ENCODE measurements around the gene TBC1D10B. TPM values are rescaled to one million over a fixed set of nuclear protein-coding genes. Genes with fewer than 3 reads are reported as not detected.
"Not testable (repeated sequence)": the region's sequence is repeated elsewhere in the genome, so short reads cannot be mapped to it uniquely, and the experiment has no call there.

The TBC1D10B gene
- total and polyA plus RNA-seq, 4 experiments from 2014 or later = 8.5 to 55.3 (median 31.6) TPM

- no peak for DNase-seq
- no peak overlapping the region for H3K27ac ChIP-seq (ENCODE audit: low read depth, low read length)
- no peaks in the 10 kb centered on the region for H3K9me3 ChIP-seq (ENCODE audit: control insufficient read depth in 1 of 2, low read length in 2 of 2)
- Mint-ChIP-seq H3K4me1 (peaks cover 9 to 34% (median 18%) of the 10 kb centered on the region in 4 donors), H3K36me3 (peaks cover 18 to 53% of the 10 kb centered on the region in 2 donors), H3K27ac (peak overlapping the region in 1 of 7 donors; percentile 74), H3K4me3 (no peak overlapping the region), H3K27me3 (no peaks in the 10 kb centered on the region), H3K9me3 (no peaks in the 10 kb centered on the region)
- peaks cover 33% of the 10 kb centered on the region for H3K36me3 ChIP-seq (ENCODE audit: insufficient read depth, low read length)
- intact Hi-C loops (cut with micrococcal nuclease) = no loop called here
- CTCF ChIA-PET (ENCODE audit: partially characterized antibody) = no interaction called here
- no peak overlapping the region for H3K4me3 ChIP-seq (ENCODE audit: low read length in 2 of 2)
- POLR2A ChIA-PET (ENCODE audit: partially characterized antibody) = interaction anchor here (1.2 kb wide), 1 partner anchor 20 kb away, joined by 4 read pairs; no protein-coding TSS in a partner anchor
- H3K4me1 ChIP-seq (ENCODE audit: insufficient read depth, low read length) = peaks cover 24% of the 10 kb centered on the region
- H3K27me3 ChIP-seq (ENCODE audit: insufficient read depth, low read length) = no peaks in the 10 kb centered on the region
These were observed 19.3 kb downstream of the TBC1D10B start for GRCh38 chr16:30351001-30351441.

- H3K27me3 ChIP-seq (ENCODE audit: insufficient read depth, low read length) = no peaks in the 10 kb centered on the region
- H3K27ac Mint-ChIP-seq = peak overlapping the region in 6 of 7 donors; percentile 18 to 87 (median 51)
- no peak overlapping the region for H3K27ac ChIP-seq (ENCODE audit: low read depth, low read length)
- POLR2A ChIA-PET (ENCODE audit: partially characterized antibody) = no interaction called here
- no peaks in the 10 kb centered on the region for H3K9me3 ChIP-seq (ENCODE audit: control insufficient read depth in 1 of 2, low read length in 2 of 2)
- peaks cover 33% of the 10 kb centered on the region for H3K36me3 ChIP-seq (ENCODE audit: insufficient read depth, low read length)
- no peaks in the 10 kb centered on the region for H3K9me3 Mint-ChIP-seq
- peaks cover 18 to 51% of the 10 kb centered on the region in 2 donors for H3K36me3 Mint-ChIP-seq
- CTCF ChIA-PET (ENCODE audit: partially characterized antibody) = interaction anchor here (1.1 kb wide), 1 partner anchor 9 kb away, joined by 3 read pairs; no protein-coding TSS in a partner anchor
- peaks cover 16% of the 10 kb centered on the region for H3K4me1 ChIP-seq (ENCODE audit: insufficient read depth, low read length)
- H3K4me3 ChIP-seq (ENCODE audit: low read length in 2 of 2) = no peak overlapping the region
- peak overlapping the region in 2 of 8 donors; percentile 11 to 16 for H3K4me3 Mint-ChIP-seq
- no peak for DNase-seq
- H3K4me1 Mint-ChIP-seq = peaks cover 7 to 27% (median 13%) of the 10 kb centered on the region in 4 donors
- intact Hi-C loops (cut with micrococcal nuclease) = no loop called here
- no peaks in the 10 kb centered on the region for H3K27me3 Mint-ChIP-seq
These were observed 20.0 kb downstream of the TBC1D10B start for GRCh38 chr16:30350134-30350871.

GRCh38 chr16:30349675-30350074 lies 20.6 kb downstream of the TBC1D10B start:
- H3K27me3 Mint-ChIP-seq = no peaks in the 10 kb centered on the region
- intact Hi-C loops (cut with micrococcal nuclease) = no loop called here
- Histone ChIP-seq H3K4me3 (ENCODE audit: low read length in 2 of 2) (no peak overlapping the region), H3K27ac (ENCODE audit: low read depth, low read length) (no peak overlapping the region), H3K9me3 (ENCODE audit: control insufficient read depth in 1 of 2, low read length in 2 of 2) (no peaks in the 10 kb centered on the region), H3K36me3 (ENCODE audit: insufficient read depth, low read length) (peaks cover 33% of the 10 kb centered on the region), H3K27me3 (ENCODE audit: insufficient read depth, low read length) (no peaks in the 10 kb centered on the region), H3K4me1 (ENCODE audit: insufficient read depth, low read length) (peaks cover 15% of the 10 kb centered on the region)
- peaks cover 4 to 23% (median 10%) of the 10 kb centered on the region in 4 donors for H3K4me1 Mint-ChIP-seq
- H3K4me3 Mint-ChIP-seq = no peak overlapping the region
- no peak for DNase-seq
- peak overlapping the region in 4 of 7 donors; percentile 15 to 71 (median 58) for H3K27ac Mint-ChIP-seq
- H3K36me3 Mint-ChIP-seq = peaks cover 18 to 46% of the 10 kb centered on the region in 2 donors
- H3K9me3 Mint-ChIP-seq = no peaks in the 10 kb centered on the region
- CTCF ChIA-PET (ENCODE audit: partially characterized antibody) = interaction anchor here (1.1 kb wide), 1 partner anchor 10 kb away, joined by 3 read pairs; no protein-coding TSS in a partner anchor
- POLR2A ChIA-PET (ENCODE audit: partially characterized antibody) = no interaction called here

GRCh38 chr16:30348929-30349328 lies 21.4 kb downstream of the TBC1D10B start:
- Mint-ChIP-seq H3K4me1 (peaks cover 1 to 16% (median 3%) of the 10 kb centered on the region in 4 donors), H3K4me3 (no peak overlapping the region), H3K27me3 (no peaks in the 10 kb centered on the region), H3K36me3 (peaks cover 13 to 40% of the 10 kb centered on the region in 2 donors), H3K27ac (peak overlapping the region in 2 of 7 donors; percentile 23 to 64), H3K9me3 (no peaks in the 10 kb centered on the region)
- ChIA-PET POLR2A (ENCODE audit: partially characterized antibody) (interaction anchor here (0.7 kb wide), 1 partner anchor 285 kb away, joined by 3 read pairs; no protein-coding TSS in a partner anchor), CTCF (ENCODE audit: partially characterized antibody) (interaction anchor here (1.1 kb wide), 1 partner anchor 11 kb away, joined by 3 read pairs; no protein-coding TSS in a partner anchor)
- H3K4me1 ChIP-seq (ENCODE audit: insufficient read depth, low read length) = peaks cover 9% of the 10 kb centered on the region
- no peaks in the 10 kb centered on the region for H3K27me3 ChIP-seq (ENCODE audit: insufficient read depth, low read length)
- no peak overlapping the region for H3K4me3 ChIP-seq (ENCODE audit: low read length in 2 of 2)
- intact Hi-C loops (cut with micrococcal nuclease) = no loop called here
- no peak overlapping the region for H3K27ac ChIP-seq (ENCODE audit: low read depth, low read length)
- no peaks in the 10 kb centered on the region for H3K9me3 ChIP-seq (ENCODE audit: control insufficient read depth in 1 of 2, low read length in 2 of 2)
- H3K36me3 ChIP-seq (ENCODE audit: insufficient read depth, low read length) = peaks cover 33% of the 10 kb centered on the region
- DNase-seq = no peak

- ChIA-PET CTCF (ENCODE audit: partially characterized antibody) (no interaction called here), POLR2A (ENCODE audit: partially characterized antibody) (interaction anchor here (0.8 kb wide), 1 partner anchor 13 kb away, joined by 4 read pairs; no protein-coding TSS in a partner anchor)
- peaks cover 29% of the 10 kb centered on the region for H3K36me3 ChIP-seq (ENCODE audit: insufficient read depth, low read length)
- H3K27ac ChIP-seq (ENCODE audit: low read depth, low read length) = no peak overlapping the region
- no peaks in the 10 kb centered on the region for H3K9me3 Mint-ChIP-seq
- no peaks in the 10 kb centered on the region for H3K27me3 ChIP-seq (ENCODE audit: insufficient read depth, low read length)
- H3K27me3 Mint-ChIP-seq = no peaks in the 10 kb centered on the region
- no peak overlapping the region for H3K27ac Mint-ChIP-seq
- H3K4me3 Mint-ChIP-seq = no peak overlapping the region
- peaks cover 1 to 11% (median 3%) of the 10 kb centered on the region in 4 donors for H3K4me1 Mint-ChIP-seq
- H3K4me3 ChIP-seq (ENCODE audit: low read length in 2 of 2) = no peak overlapping the region
- no peaks in the 10 kb centered on the region for H3K9me3 ChIP-seq (ENCODE audit: control insufficient read depth in 1 of 2, low read length in 2 of 2)
- DNase-seq = no peak
- peaks cover under 1% of the 10 kb centered on the region for H3K4me1 ChIP-seq (ENCODE audit: insufficient read depth, low read length)
- intact Hi-C loops (cut with micrococcal nuclease) = no loop called here
- H3K36me3 Mint-ChIP-seq = peaks cover 13 to 35% of the 10 kb centered on the region in 2 donors
These were observed 22.2 kb downstream of the TBC1D10B start for GRCh38 chr16:30348113-30348512.

GRCh38 chr16:30346286-30346685 lies 24.0 kb downstream of the TBC1D10B start:
- no peaks in the 10 kb centered on the region for H3K27me3 ChIP-seq (ENCODE audit: insufficient read depth, low read length)
- POLR2A ChIA-PET (ENCODE audit: partially characterized antibody) = interaction anchor here (1.7 kb wide), 1 partner anchor 8 kb away, joined by 7 read pairs; the partner anchor contains the start of gene CD2BP2

GRCh38 chr16:30343491-30343820 lies 26.8 kb downstream of the TBC1D10B start:
- H3K36me3 ChIP-seq (ENCODE audit: insufficient read depth, low read length); H3K4me1 Mint-ChIP-seq; H3K27ac Mint-ChIP-seq; H3K27ac ChIP-seq (ENCODE audit: low read depth, low read length); H3K4me1 ChIP-seq (ENCODE audit: insufficient read depth, low read length); H3K36me3 Mint-ChIP-seq; H3K27me3 Mint-ChIP-seq; H3K9me3 ChIP-seq (ENCODE audit: control insufficient read depth in 1 of 2, low read length in 2 of 2); DNase-seq; intact Hi-C loops (cut with micrococcal nuclease); H3K9me3 Mint-ChIP-seq; CTCF ChIA-PET (ENCODE audit: partially characterized antibody); H3K27me3 ChIP-seq (ENCODE audit: insufficient read depth, low read length); H3K4me3 ChIP-seq (ENCODE audit: low read length in 2 of 2); H3K4me3 Mint-ChIP-seq: not testable (repeated sequence)
- POLR2A ChIA-PET (ENCODE audit: partially characterized antibody) = interaction anchor here (1.0 to 1.6 kb wide), 2 partner anchors 8 to 39 kb away, joined by 3 read pairs; partner anchors contain the start of gene SEPTIN1

More at GRCh38 chr16:30346286-30346685, 24.0 kb downstream of the TBC1D10B start:
- peak overlapping the region in 1 of 7 donors; percentile 56 for H3K27ac Mint-ChIP-seq
- Histone ChIP-seq H3K4me1 (ENCODE audit: insufficient read depth, low read length) (no peaks in the 10 kb centered on the region), H3K4me3 (ENCODE audit: low read length in 2 of 2) (no peak overlapping the region), H3K27ac (ENCODE audit: low read depth, low read length) (no peak overlapping the region), H3K9me3 (ENCODE audit: control insufficient read depth in 1 of 2, low read length in 2 of 2) (no peaks in the 10 kb centered on the region), H3K36me3 (ENCODE audit: insufficient read depth, low read length) (peaks cover 11% of the 10 kb centered on the region)
- no peaks in the 10 kb centered on the region for H3K9me3 Mint-ChIP-seq
- H3K36me3 Mint-ChIP-seq = peaks cover 8 to 18% of the 10 kb centered on the region in 2 donors
- peaks cover 1 to 5% (median 3%) of the 10 kb centered on the region in 4 donors for H3K4me1 Mint-ChIP-seq
- DNase-seq = no peak
- intact Hi-C loops (cut with micrococcal nuclease) = no loop called here
- CTCF ChIA-PET (ENCODE audit: partially characterized antibody) = interaction anchor here (1.0 kb wide), 1 partner anchor 63 kb away, joined by 4 read pairs; no protein-coding TSS in a partner anchor
- H3K27me3 Mint-ChIP-seq = no peaks in the 10 kb centered on the region
- no peak overlapping the region for H3K4me3 Mint-ChIP-seq

Measured in CD4-positive, alpha-beta memory T cell (primary cell).